ENCODE measurements around the gene SOX12. TPM values are rescaled to one million over a fixed set of nuclear protein-coding genes. Genes with fewer than 3 reads are reported as not detected.
"Not testable (repeated sequence)": the region's sequence is repeated elsewhere in the genome, so short reads cannot be mapped to it uniquely, and the experiment has no call there.

The SOX12 gene
- total RNA-seq, 1 donor from 2014 or later: 11.2 TPM

GRCh38 chr20:368915-369314 lies 43.6 kb downstream of the SOX12 start:
- intact Hi-C loops (cut with micrococcal nuclease): no loop called here
- H3K27me3 Mint-ChIP-seq: no peaks in the 10 kb centered on the region

GRCh38 chr20:370151-370600 lies 44.8 kb downstream of the SOX12 start:
- no peaks in the 10 kb centered on the region for H3K36me3 Mint-ChIP-seq (ENCODE audit: low read depth)
- H3K27ac Mint-ChIP-seq: no peak overlapping the region
- DNase-seq: no peak
- peaks cover 51% of the 10 kb centered on the region for H3K4me1 Mint-ChIP-seq
- intact Hi-C loops (cut with micrococcal nuclease): no loop called here
- H3K9me3 Mint-ChIP-seq: no peaks in the 10 kb centered on the region
- no peak overlapping the region for H3K4me3 Mint-ChIP-seq
- H3K27me3 Mint-ChIP-seq: no peaks in the 10 kb centered on the region

More at GRCh38 chr20:368915-369314, 43.6 kb downstream of the SOX12 start:
- Mint-ChIP-seq H3K4me1 (peaks cover 57% of the 10 kb centered on the region), H3K27ac (peak overlapping the region; percentile 63), H3K36me3 (ENCODE audit: low read depth) (no peaks in the 10 kb centered on the region), H3K4me3 (no peak overlapping the region), H3K9me3 (no peaks in the 10 kb centered on the region)
- no peak for DNase-seq

GRCh38 chr20:370977-371754 lies 45.8 kb downstream of the SOX12 start:
- H3K9me3 Mint-ChIP-seq: no peaks in the 10 kb centered on the region
- peaks cover 43% of the 10 kb centered on the region for H3K4me1 Mint-ChIP-seq
- H3K27ac Mint-ChIP-seq: peak overlapping the region; percentile 58
- no peak overlapping the region for H3K4me3 Mint-ChIP-seq
- intact Hi-C loops (cut with micrococcal nuclease): no loop called here
- H3K36me3 Mint-ChIP-seq (ENCODE audit: low read depth): no peaks in the 10 kb centered on the region
- H3K27me3 Mint-ChIP-seq: no peaks in the 10 kb centered on the region
- DNase-seq: no peak

- no peaks in the 10 kb centered on the region for H3K9me3 Mint-ChIP-seq
- no peak for DNase-seq
- peak overlapping the region; percentile 28 for H3K4me3 Mint-ChIP-seq
- H3K4me1 Mint-ChIP-seq: peaks cover 39% of the 10 kb centered on the region
- peak overlapping the region; percentile 75 for H3K27ac Mint-ChIP-seq
- H3K27me3 Mint-ChIP-seq: no peaks in the 10 kb centered on the region
- no peaks in the 10 kb centered on the region for H3K36me3 Mint-ChIP-seq (ENCODE audit: low read depth)
- intact Hi-C loops (cut with micrococcal nuclease): loop anchor here (1.0 kb wide), 1 partner anchor 9 kb away; no protein-coding TSS in a partner anchor
Observed at GRCh38 chr20:371755-372542, 46.6 kb downstream of the SOX12 start.

- H3K9me3 Mint-ChIP-seq; H3K4me3 Mint-ChIP-seq; H3K36me3 Mint-ChIP-seq (ENCODE audit: low read depth); H3K27me3 Mint-ChIP-seq: not testable (repeated sequence)
- intact Hi-C loops (cut with micrococcal nuclease): loop anchor here (1.0 kb wide), 1 partner anchor 9 kb away; no protein-coding TSS in a partner anchor
- Mint-ChIP-seq H3K4me1 (peaks cover 34% of the 10 kb centered on the region), H3K27ac (peak overlapping the region; percentile 34)
- DNase-seq: peak; percentile 66
Observed at GRCh38 chr20:372543-373082, 47.3 kb downstream of the SOX12 start.

- no peak for DNase-seq
- Mint-ChIP-seq H3K27me3 (no peaks in the 10 kb centered on the region), H3K27ac (peak overlapping the region; percentile 34), H3K4me1 (peaks cover 33% of the 10 kb centered on the region), H3K36me3 (ENCODE audit: low read depth) (no peaks in the 10 kb centered on the region), H3K4me3 (no peak overlapping the region), H3K9me3 (no peaks in the 10 kb centered on the region)
- intact Hi-C loops (cut with micrococcal nuclease): no loop called here
Observed at GRCh38 chr20:373171-373890, 48.0 kb downstream of the SOX12 start.

GRCh38 chr20:375265-375889 lies 50.0 kb downstream of the SOX12 start:
- intact Hi-C loops (cut with micrococcal nuclease): no loop called here
- no peak overlapping the region for H3K4me3 Mint-ChIP-seq
- no peaks in the 10 kb centered on the region for H3K27me3 Mint-ChIP-seq
- peaks cover 29% of the 10 kb centered on the region for H3K4me1 Mint-ChIP-seq
- no peak overlapping the region for H3K27ac Mint-ChIP-seq
- DNase-seq: no peak
- no peaks in the 10 kb centered on the region for H3K9me3 Mint-ChIP-seq
- H3K36me3 Mint-ChIP-seq (ENCODE audit: low read depth): no peaks in the 10 kb centered on the region

GRCh38 chr20:376089-376488 lies 50.7 kb downstream of the SOX12 start:
- Mint-ChIP-seq H3K9me3 (no peaks in the 10 kb centered on the region), H3K36me3 (ENCODE audit: low read depth) (no peaks in the 10 kb centered on the region), H3K4me3 (no peak overlapping the region), H3K4me1 (peaks cover 29% of the 10 kb centered on the region), H3K27me3 (no peaks in the 10 kb centered on the region), H3K27ac (no peak overlapping the region)
- intact Hi-C loops (cut with micrococcal nuclease): no loop called here
- DNase-seq: no peak

GRCh38 chr20:376750-377149 lies 51.4 kb downstream of the SOX12 start:
- no peaks in the 10 kb centered on the region for H3K9me3 Mint-ChIP-seq
- no peaks in the 10 kb centered on the region for H3K36me3 Mint-ChIP-seq (ENCODE audit: low read depth)
- no peak overlapping the region for H3K4me3 Mint-ChIP-seq
- H3K27ac Mint-ChIP-seq: no peak overlapping the region
- no peaks in the 10 kb centered on the region for H3K27me3 Mint-ChIP-seq
- DNase-seq: no peak
- intact Hi-C loops (cut with micrococcal nuclease): no loop called here
- H3K4me1 Mint-ChIP-seq: peaks cover 23% of the 10 kb centered on the region

- H3K4me1 Mint-ChIP-seq: peaks cover 21% of the 10 kb centered on the region
- H3K27me3 Mint-ChIP-seq; DNase-seq; H3K27ac Mint-ChIP-seq; H3K4me3 Mint-ChIP-seq; H3K9me3 Mint-ChIP-seq; H3K36me3 Mint-ChIP-seq (ENCODE audit: low read depth); intact Hi-C loops (cut with micrococcal nuclease): not testable (repeated sequence)
Observed at GRCh38 chr20:377578-377977, 52.2 kb downstream of the SOX12 start.

- H3K27me3 Mint-ChIP-seq: no peaks in the 10 kb centered on the region
- intact Hi-C loops (cut with micrococcal nuclease): no loop called here
Observed at GRCh38 chr20:378961-379336, 53.6 kb downstream of the SOX12 start.

More at GRCh38 chr20:378961-379336, 53.6 kb downstream of the SOX12 start:
- H3K4me1 Mint-ChIP-seq: peaks cover 22% of the 10 kb centered on the region
- no peak for DNase-seq
- no peak overlapping the region for H3K4me3 Mint-ChIP-seq
- no peaks in the 10 kb centered on the region for H3K9me3 Mint-ChIP-seq
- H3K27ac Mint-ChIP-seq: no peak overlapping the region
- H3K36me3 Mint-ChIP-seq (ENCODE audit: low read depth): peaks cover 5% of the 10 kb centered on the region
